SJSA1 (cell line): ENCODE results near the gene CHRNB1. TPM values are rescaled to one million over a fixed set of nuclear protein-coding genes. Genes with fewer than 3 reads are reported as not detected.
"Not testable (repeated sequence)": the region's sequence is repeated elsewhere in the genome, so short reads cannot be mapped to it uniquely, and the experiment has no call there.

Source experiments
- DNase-seq, 2 experiments: peaks; one replicate each; pipeline ENCODE4 v3.0.0-alpha.2; 2015 to 2020; ENCODE audit warnings: low spot score in 2 of 2, low read depth in 1 of 2
- H3K27ac ChIP-seq: fragments of 250-450 bp; sonication (Bioruptor Pico); 2 replicates; pipeline ENCODE4 v1.5.1; 2020; ENCODE audit warnings: mild to moderate bottlenecking, moderate library complexity
- H3K27me3 ChIP-seq: fragments of 250-450 bp; sonication (Bioruptor Pico); replicated peaks from 2 replicates; pipeline ENCODE4 v1.5.1; 2020; ENCODE audit warnings: mild to moderate bottlenecking, moderate library complexity
- H3K36me3 ChIP-seq: fragments of 250-450 bp; sonication (Bioruptor Pico); 2 replicates; pipeline ENCODE4 v1.5.1; 2020; ENCODE audit warnings: mild to moderate bottlenecking
- H3K4me1 ChIP-seq: fragments of 250-450 bp; sonication (Bioruptor Pico); replicated peaks from 2 replicates; pipeline ENCODE4 v1.6.1; 2021; ENCODE audit warnings: mild to moderate bottlenecking
- H3K4me3 ChIP-seq: fragments of 250-450 bp; sonication (Bioruptor Pico); 2 replicates; pipeline ENCODE4 v1.5.1; 2020; ENCODE audit warnings: mild to moderate bottlenecking
- H3K9me3 ChIP-seq: fragments of 250-450 bp; sonication (Bioruptor Pico); replicated peaks from 2 replicates; pipeline ENCODE4 v1.5.1; 2020; ENCODE audit warnings: mild to moderate bottlenecking
- total RNA-seq: library from RNA; depleted of rRNA; stranded (reverse); fragments of >200 nt; shearing (Covaris generic); gene quantifications from 2 replicates; pipeline ENCODE4 v1.2.3, GENCODE V29; 2014

The CHRNB1 gene
- total RNA-seq, 1 experiment from 2014 or later = 3.9 TPM

- H3K36me3 ChIP-seq = peaks cover 43% of the 10 kb centered on the region
These were observed 17.9 kb downstream of the CHRNB1 start for GRCh38 chr17:7462474-7463371.

GRCh38 chr17:7463372-7463846, 18.5 kb downstream of the CHRNB1 start:
- Histone ChIP-seq H3K27ac (no peak overlapping the region), H3K36me3 (peaks cover 45% of the 10 kb centered on the region), H3K9me3 (no peaks in the 10 kb centered on the region), H3K4me3 (no peak overlapping the region), H3K4me1 (no peaks in the 10 kb centered on the region), H3K27me3 (no peaks in the 10 kb centered on the region)
- DNase-seq = no peak

More at GRCh38 chr17:7462474-7463371, 17.9 kb downstream of the CHRNB1 start:
- H3K27ac ChIP-seq = no peak overlapping the region
- no peaks in the 10 kb centered on the region for H3K9me3 ChIP-seq
- no peaks in the 10 kb centered on the region for H3K27me3 ChIP-seq
- no peak for DNase-seq
- H3K4me3 ChIP-seq = no peak overlapping the region
- no peaks in the 10 kb centered on the region for H3K4me1 ChIP-seq

GRCh38 chr17:7464081-7464480, 19.2 kb downstream of the CHRNB1 start:
- Histone ChIP-seq H3K36me3 (peaks cover 47% of the 10 kb centered on the region), H3K4me3 (no peak overlapping the region), H3K27ac (no peak overlapping the region), H3K9me3 (no peaks in the 10 kb centered on the region), H3K27me3 (no peaks in the 10 kb centered on the region), H3K4me1 (no peaks in the 10 kb centered on the region)
- DNase-seq = no peak

GRCh38 chr17:7465597-7466275, 20.9 kb downstream of the CHRNB1 start:
- Histone ChIP-seq H3K4me3 (no peak overlapping the region), H3K27ac (no peak overlapping the region)

GRCh38 chr17:7466318-7466638, 21.4 kb downstream of the CHRNB1 start:
- Histone ChIP-seq H3K4me1 (no peaks in the 10 kb centered on the region), H3K4me3 (no peak overlapping the region), H3K36me3 (peaks cover 50% of the 10 kb centered on the region), H3K9me3 (no peaks in the 10 kb centered on the region), H3K27me3 (no peaks in the 10 kb centered on the region), H3K27ac (no peak overlapping the region)
- no peak for DNase-seq

More at GRCh38 chr17:7465597-7466275, 20.9 kb downstream of the CHRNB1 start:
- Histone ChIP-seq H3K27me3 (no peaks in the 10 kb centered on the region), H3K4me1 (no peaks in the 10 kb centered on the region), H3K36me3 (peaks cover 49% of the 10 kb centered on the region), H3K9me3 (no peaks in the 10 kb centered on the region)
- no peak for DNase-seq

GRCh38 chr17:7466639-7467341, 21.9 kb downstream of the CHRNB1 start:
- DNase-seq = no peak
- no peaks in the 10 kb centered on the region for H3K27me3 ChIP-seq
- no peaks in the 10 kb centered on the region for H3K9me3 ChIP-seq
- H3K4me3 ChIP-seq = no peak overlapping the region
- no peak overlapping the region for H3K27ac ChIP-seq
- peaks cover 48% of the 10 kb centered on the region for H3K36me3 ChIP-seq
- H3K4me1 ChIP-seq = no peaks in the 10 kb centered on the region

- Histone ChIP-seq H3K27ac (no peak overlapping the region), H3K4me3 (no peak overlapping the region)
These were observed 22.6 kb downstream of the CHRNB1 start for GRCh38 chr17:7467498-7467897.

GRCh38 chr17:7468290-7468689, 23.4 kb downstream of the CHRNB1 start:
- Histone ChIP-seq H3K4me3 (no peak overlapping the region), H3K9me3 (no peaks in the 10 kb centered on the region), H3K27ac (no peak overlapping the region), H3K4me1 (no peaks in the 10 kb centered on the region), H3K27me3 (no peaks in the 10 kb centered on the region), H3K36me3 (peaks cover 40% of the 10 kb centered on the region)
- DNase-seq = no peak

More at GRCh38 chr17:7467498-7467897, 22.6 kb downstream of the CHRNB1 start:
- H3K4me1 ChIP-seq = no peaks in the 10 kb centered on the region
- H3K36me3 ChIP-seq = peaks cover 48% of the 10 kb centered on the region
- H3K9me3 ChIP-seq = no peaks in the 10 kb centered on the region
- no peak for DNase-seq
- H3K27me3 ChIP-seq = no peaks in the 10 kb centered on the region

GRCh38 chr17:7468804-7469389, 24.0 kb downstream of the CHRNB1 start:
- H3K27ac ChIP-seq = no peak overlapping the region
- no peaks in the 10 kb centered on the region for H3K9me3 ChIP-seq
- no peaks in the 10 kb centered on the region for H3K27me3 ChIP-seq
- no peak overlapping the region for H3K4me3 ChIP-seq
- no peak for DNase-seq
- peaks cover 34% of the 10 kb centered on the region for H3K36me3 ChIP-seq
- H3K4me1 ChIP-seq = no peaks in the 10 kb centered on the region

GRCh38 chr17:7469843-7470242, 25.0 kb downstream of the CHRNB1 start:
- DNase-seq, H3K9me3 ChIP-seq, H3K27ac ChIP-seq, H3K27me3 ChIP-seq, H3K4me3 ChIP-seq, H3K4me1 ChIP-seq: not testable (repeated sequence)
- H3K36me3 ChIP-seq = peaks cover 31% of the 10 kb centered on the region

GRCh38 chr17:7470457-7470973, 25.7 kb downstream of the CHRNB1 start:
- DNase-seq, H3K4me3 ChIP-seq, H3K27ac ChIP-seq, H3K4me1 ChIP-seq, H3K9me3 ChIP-seq, H3K27me3 ChIP-seq: not testable (repeated sequence)
- peaks cover 30% of the 10 kb centered on the region for H3K36me3 ChIP-seq

- Histone ChIP-seq H3K4me1 (peaks cover 9% of the 10 kb centered on the region), H3K4me3 (no peak overlapping the region), H3K9me3 (no peaks in the 10 kb centered on the region), H3K27ac (no peak overlapping the region), H3K36me3 (peaks cover 21% of the 10 kb centered on the region), H3K27me3 (no peaks in the 10 kb centered on the region)
- DNase-seq = no peak
These were observed 26.9 kb downstream of the CHRNB1 start for GRCh38 chr17:7471729-7472128.

GRCh38 chr17:7474767-7475166, 29.9 kb downstream of the CHRNB1 start:
- not testable (repeated sequence) for H3K9me3 ChIP-seq, H3K27ac ChIP-seq, H3K27me3 ChIP-seq, DNase-seq, H3K4me3 ChIP-seq
- peaks cover 16% of the 10 kb centered on the region for H3K36me3 ChIP-seq
- peaks cover 32% of the 10 kb centered on the region for H3K4me1 ChIP-seq
